ENCODE measurements around the gene TRPT1.
A peak's percentile ranks its signal among the peaks of the same experiment; 100 is the strongest.

The TRPT1 gene

DNA sequence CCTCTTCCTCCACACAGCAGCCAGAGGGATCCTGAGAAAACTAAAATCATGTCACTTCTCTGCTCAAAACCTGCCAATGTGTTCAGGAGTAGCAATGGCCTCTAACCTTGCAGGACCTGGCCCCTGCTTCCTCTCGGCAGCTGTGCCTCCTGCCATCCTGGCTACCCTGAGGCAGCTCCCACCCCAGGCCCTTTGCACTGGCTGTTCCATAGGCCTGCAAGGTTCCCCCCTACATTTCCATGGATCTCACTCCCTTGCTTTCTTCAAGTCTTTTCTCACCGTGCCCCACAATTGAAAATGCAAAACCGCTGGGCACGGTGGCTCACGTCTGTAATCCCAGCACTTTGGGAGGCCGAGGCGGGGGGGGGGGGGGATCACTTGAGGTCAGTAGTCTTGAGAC is 42.1 kb downstream of the TRPT1 start:
- Histone ChIP-seq H3K4me3 (ENCODE audit: low read depth, low read length) (no peak overlapping the region), H3K36me3 (ENCODE audit: control insufficient read depth in 2 of 2, insufficient read depth in 1 of 2, low read length in 2 of 2) (peaks cover 4 to 17% of the 10 kb centered on the region in 2 experiments; a peak in 2 of 3 replicates), H3K27ac (ENCODE audit: extremely low read depth, low read depth, low read length) (no peak overlapping the region), H3K9me3 (ENCODE audit: control insufficient read depth, insufficient read depth, low read depth, low read length) (no peaks in the 10 kb centered on the region), H3K4me1 (ENCODE audit: control insufficient read depth, insufficient read depth, low read length) (peaks cover 3% of the 10 kb centered on the region; the same call in 1 of the 2 replicates)
- ChIA-PET POLR2A (interaction anchor here (0.6 to 3.0 kb wide), 10 partner anchors 17 to 476 kb away, joined by 3 to 32 read pairs (median 10); partner anchors contain the start of genes ESRRA, FERMT3, NUDT22 and TRPT1), CTCF (no interaction called here)
- TF ChIP-seq ZNF404 (tag by site-specific recombination; IDR thresholded peaks at IDR 0.05) (no peak), ZNF707 (tag by site-specific recombination; IDR thresholded peaks at IDR 0.05) (no peak), ZNF302 (tag by site-specific recombination; IDR thresholded peaks at IDR 0.05; ENCODE audit: low read depth) (no peak), ZNF623 (tag by site-specific recombination; IDR thresholded peaks at IDR 0.05) (peak; percentile 92)

DNA sequence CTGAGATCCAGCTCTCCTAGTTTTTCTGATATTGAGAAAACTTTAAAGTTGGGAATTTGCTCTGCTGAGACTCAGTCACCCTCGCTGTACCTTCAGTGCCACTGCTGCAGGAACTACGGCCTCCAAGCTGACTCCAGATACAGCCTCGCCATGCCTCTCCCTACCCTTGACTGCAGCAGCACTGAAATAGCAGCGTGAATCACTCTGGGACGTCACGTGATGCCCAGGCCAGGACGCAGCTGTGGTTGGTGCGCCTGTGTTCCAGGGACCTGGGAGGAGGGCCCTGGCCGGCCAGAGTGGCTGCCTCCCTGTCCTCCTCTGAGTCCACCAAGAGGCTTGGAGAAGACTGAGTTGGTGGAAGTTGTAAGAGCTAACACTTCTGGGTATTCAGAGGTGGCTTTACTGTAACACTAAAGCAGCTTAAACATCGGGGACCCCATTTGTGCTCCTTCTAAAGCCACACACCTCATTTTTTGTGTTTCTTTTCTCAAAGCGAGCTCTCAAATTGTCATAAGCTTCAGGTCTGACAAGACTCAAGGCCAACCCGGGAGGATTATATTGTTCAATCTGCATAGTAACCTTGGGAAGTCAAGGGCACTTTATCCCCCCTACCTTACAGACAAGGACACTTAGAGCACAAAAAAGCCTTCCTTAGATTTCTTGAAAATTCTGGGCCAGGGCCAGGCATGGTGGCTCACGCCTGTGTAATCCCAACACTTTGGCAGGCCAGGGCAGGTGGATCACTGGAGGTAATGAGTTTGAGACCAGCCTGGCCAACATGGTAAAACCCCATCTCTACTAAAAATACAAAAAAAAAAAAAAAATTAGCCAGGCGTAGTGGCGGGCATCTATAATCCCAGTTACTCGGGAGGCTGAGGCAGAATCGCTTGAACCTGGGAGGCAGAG is 44.2 kb downstream of the TRPT1 start:
- no peaks in the 10 kb centered on the region for H3K4me1 ChIP-seq (ENCODE audit: control insufficient read depth, insufficient read depth, low read length)
- H3K4me3 ChIP-seq (ENCODE audit: low read depth, low read length): no peak overlapping the region
- ChIA-PET CTCF (interaction anchor here (0.6 to 1.1 kb wide), 3 partner anchors 69 to 477 kb away, joined by 3 to 5 read pairs (median 4); no protein-coding TSS in a partner anchor), POLR2A (interaction anchor here (0.5 to 1.5 kb wide), 10 partner anchors 12 to 500 kb away, joined by 3 to 8 read pairs (median 4); partner anchors contain the start of genes FKBP2, NUDT22, PPP1R14B and PRDX5)
- peaks cover 0 to 16% of the 10 kb centered on the region in 2 experiments; a peak in 1 of 3 replicates for H3K36me3 ChIP-seq (ENCODE audit: control insufficient read depth in 2 of 2, insufficient read depth in 1 of 2, low read length in 2 of 2)
- no peaks in the 10 kb centered on the region for H3K9me3 ChIP-seq (ENCODE audit: control insufficient read depth, insufficient read depth, low read depth, low read length)
- H3K27ac ChIP-seq (ENCODE audit: extremely low read depth, low read depth, low read length): peak overlapping the region; percentile 38; the same call in 1 of the 2 replicates
- TF ChIP-seq GLIS1 (tag by site-specific recombination; IDR thresholded peaks at IDR 0.05) (0 out of 2 replicates have a peak, but pooled peaks have one; percentile 16), ZNF555 (tag by site-specific recombination; conservative IDR thresholded peaks at IDR 0.05) (no peak), ZNF175 (tag by site-specific recombination; IDR thresholded peaks at IDR 0.05) (no peak), KLF7 (tag by site-specific recombination; IDR thresholded peaks at IDR 0.05; ENCODE audit: borderline replicate concordance) (no peak), SCRT2 (tag by site-specific recombination; IDR thresholded peaks at IDR 0.05) (no peak), GLI4 (tag by site-specific recombination; IDR thresholded peaks at IDR 0.05) (no peak), ZSCAN16 (tag by site-specific recombination; IDR thresholded peaks at IDR 0.05) (no peak), ZBTB17 (tag by site-specific recombination; IDR thresholded peaks at IDR 0.05) (peak; percentile 78), ZNF37A (tag by site-specific recombination; IDR thresholded peaks at IDR 0.05) (no peak), ZNF2 (tag by site-specific recombination; IDR thresholded peaks at IDR 0.05) (peak; percentile 56; the same call in 1 of the 2 replicates), ZNF133 (tag by site-specific recombination; IDR thresholded peaks at IDR 0.05) (no peak), SP2 (tag by site-specific recombination; IDR thresholded peaks at IDR 0.05) (peak; percentile 47), ZNF335 (tag by site-specific recombination; conservative IDR thresholded peaks at IDR 0.05) (peak; percentile 86), OSR2 (tag by site-specific recombination; IDR thresholded peaks at IDR 0.05) (no peak), ZNF571 (tag by site-specific recombination; IDR thresholded peaks at IDR 0.05) (no peak), ZIC2 (tag by site-specific recombination; IDR thresholded peaks at IDR 0.05) (0 out of 2 replicates have a peak, but pooled peaks have one; percentile 27), ZNF629 (tag by site-specific recombination; IDR thresholded peaks at IDR 0.05) (peak; percentile 36; the same call in 1 of the 2 replicates), ZEB2 (tag by site-specific recombination; IDR thresholded peaks at IDR 0.05) (no peak), SP7 (tag by site-specific recombination; IDR thresholded peaks at IDR 0.05) (0 out of 2 replicates have a peak, but pooled peaks have one; percentile 37), ZNF24 (tag by site-specific recombination; IDR thresholded peaks at IDR 0.05) (peak; percentile 82), ZNF677 (tag by site-specific recombination; IDR thresholded peaks at IDR 0.05) (no peak), ZNF394 (tag by site-specific recombination; IDR thresholded peaks at IDR 0.05; ENCODE audit: borderline replicate concordance) (no peak)
- TF ChIP-seq, protein P1, sequence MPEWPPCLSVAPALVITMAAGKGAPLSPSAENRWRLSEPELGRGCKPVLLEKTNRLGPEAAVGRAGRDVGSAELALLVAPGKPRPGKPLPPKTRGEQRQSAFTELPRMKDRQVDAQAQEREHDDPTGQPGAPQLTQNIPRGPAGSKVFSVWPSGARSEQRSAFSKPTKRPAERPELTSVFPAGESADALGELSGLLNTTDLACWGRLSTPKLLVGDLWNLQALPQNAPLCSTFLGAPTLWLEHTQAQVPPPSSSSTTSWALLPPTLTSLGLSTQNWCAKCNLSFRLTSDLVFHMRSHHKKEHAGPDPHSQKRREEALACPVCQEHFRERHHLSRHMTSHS (tag by site-specific recombination; IDR thresholded peaks at IDR 0.05): no peak
- TF ChIP-seq, protein P2, sequence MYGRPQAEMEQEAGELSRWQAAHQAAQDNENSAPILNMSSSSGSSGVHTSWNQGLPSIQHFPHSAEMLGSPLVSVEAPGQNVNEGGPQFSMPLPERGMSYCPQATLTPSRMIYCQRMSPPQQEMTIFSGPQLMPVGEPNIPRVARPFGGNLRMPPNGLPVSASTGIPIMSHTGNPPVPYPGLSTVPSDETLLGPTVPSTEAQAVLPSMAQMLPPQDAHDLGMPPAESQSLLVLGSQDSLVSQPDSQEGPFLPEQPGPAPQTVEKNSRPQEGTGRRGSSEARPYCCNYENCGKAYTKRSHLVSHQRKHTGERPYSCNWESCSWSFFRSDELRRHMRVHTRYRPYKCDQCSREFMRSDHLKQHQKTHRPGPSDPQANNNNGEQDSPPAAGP (tag by site-specific recombination; IDR thresholded peaks at IDR 0.05): 0 out of 2 replicates have a peak, but pooled peaks have one; percentile 50
- TF ChIP-seq, protein P3, sequence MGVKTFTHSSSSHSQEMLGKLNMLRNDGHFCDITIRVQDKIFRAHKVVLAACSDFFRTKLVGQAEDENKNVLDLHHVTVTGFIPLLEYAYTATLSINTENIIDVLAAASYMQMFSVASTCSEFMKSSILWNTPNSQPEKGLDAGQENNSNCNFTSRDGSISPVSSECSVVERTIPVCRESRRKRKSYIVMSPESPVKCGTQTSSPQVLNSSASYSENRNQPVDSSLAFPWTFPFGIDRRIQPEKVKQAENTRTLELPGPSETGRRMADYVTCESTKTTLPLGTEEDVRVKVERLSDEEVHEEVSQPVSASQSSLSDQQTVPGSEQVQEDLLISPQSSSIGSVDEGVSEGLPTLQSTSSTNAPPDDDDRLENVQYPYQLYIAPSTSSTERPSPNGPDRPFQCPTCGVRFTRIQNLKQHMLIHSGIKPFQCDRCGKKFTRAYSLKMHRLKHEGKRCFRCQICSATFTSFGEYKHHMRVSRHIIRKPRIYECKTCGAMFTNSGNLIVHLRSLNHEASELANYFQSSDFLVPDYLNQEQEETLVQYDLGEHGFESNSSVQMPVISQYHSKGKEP (tag by site-specific recombination; IDR thresholded peaks at IDR 0.05): peak; percentile 64; the same call in 1 of the 2 replicates
- TF ChIP-seq, protein P4, sequence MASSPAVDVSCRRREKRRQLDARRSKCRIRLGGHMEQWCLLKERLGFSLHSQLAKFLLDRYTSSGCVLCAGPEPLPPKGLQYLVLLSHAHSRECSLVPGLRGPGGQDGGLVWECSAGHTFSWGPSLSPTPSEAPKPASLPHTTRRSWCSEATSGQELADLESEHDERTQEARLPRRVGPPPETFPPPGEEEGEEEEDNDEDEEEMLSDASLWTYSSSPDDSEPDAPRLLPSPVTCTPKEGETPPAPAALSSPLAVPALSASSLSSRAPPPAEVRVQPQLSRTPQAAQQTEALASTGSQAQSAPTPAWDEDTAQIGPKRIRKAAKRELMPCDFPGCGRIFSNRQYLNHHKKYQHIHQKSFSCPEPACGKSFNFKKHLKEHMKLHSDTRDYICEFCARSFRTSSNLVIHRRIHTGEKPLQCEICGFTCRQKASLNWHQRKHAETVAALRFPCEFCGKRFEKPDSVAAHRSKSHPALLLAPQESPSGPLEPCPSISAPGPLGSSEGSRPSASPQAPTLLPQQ (tag by site-specific recombination; IDR thresholded peaks at IDR 0.05): 0 out of 2 replicates have a peak, but pooled peaks have one; percentile 29

All from HEK293 (cell line).